HG02870 (cell line): Measurements from ENCODE around the gene PDCD1LG2.
"Not testable (repeated sequence)": the region's sequence is repeated elsewhere in the genome, so short reads cannot be mapped to it uniquely, and the experiment has no call there.

Source experiments
- ATAC-seq: cut with Tn5 transposase; IDR thresholded peaks from one replicate; pipeline ENCODE4 v1.9.1; 2021; ENCODE audit warnings: mild to moderate bottlenecking, moderate library complexity; ENCODE audit not compliant: unreplicated experiment

The PDCD1LG2 gene

GRCh38 chr9:5510360-5510931, at the start of gene PDCD1LG2:
TSS of gene PDCD1LG2 (plus strand) at chr9:5510531. CDS start at chr9:5522547, 12,016 bp downstream.
- peak; percentile 73 for ATAC-seq

- not testable (repeated sequence) for ATAC-seq
Measured at GRCh38 chr9:5464831-5465330, 45.5 kb upstream of the PDCD1LG2 start.

GRCh38 chr9:5466005-5466404, 44.3 kb upstream of the PDCD1LG2 start:
- ATAC-seq, result no peak

GRCh38 chr9:5466766-5467165, 43.6 kb upstream of the PDCD1LG2 start:
- ATAC-seq, result no peak

- no peak for ATAC-seq
Measured at GRCh38 chr9:5468850-5469249, 41.5 kb upstream of the PDCD1LG2 start.

- no peak for ATAC-seq
Measured at GRCh38 chr9:5470122-5470521, 40.2 kb upstream of the PDCD1LG2 start.

- no peak for ATAC-seq
Measured at GRCh38 chr9:5470816-5471215, 39.5 kb upstream of the PDCD1LG2 start.

GRCh38 chr9:5475611-5476010, 34.7 kb upstream of the PDCD1LG2 start:
- not testable (repeated sequence) for ATAC-seq

- ATAC-seq, result no peak
Measured at GRCh38 chr9:5478206-5478605, 32.1 kb upstream of the PDCD1LG2 start.

GRCh38 chr9:5479994-5480694, 30.2 kb upstream of the PDCD1LG2 start:
- peak; percentile 62 for ATAC-seq

GRCh38 chr9:5480919-5481318, 29.4 kb upstream of the PDCD1LG2 start:
- no peak for ATAC-seq

- ATAC-seq, result no peak
Measured at GRCh38 chr9:5481322-5482040, 28.9 kb upstream of the PDCD1LG2 start.

- no peak for ATAC-seq
Measured at GRCh38 chr9:5482194-5482593, 28.1 kb upstream of the PDCD1LG2 start.

- ATAC-seq, result no peak
Measured at GRCh38 chr9:5483306-5483705, 27.0 kb upstream of the PDCD1LG2 start.

- no peak for ATAC-seq
Measured at GRCh38 chr9:5485378-5486085, 24.8 kb upstream of the PDCD1LG2 start.

GRCh38 chr9:5486988-5487387, 23.3 kb upstream of the PDCD1LG2 start:
- ATAC-seq, result no peak

- no peak for ATAC-seq
Measured at GRCh38 chr9:5488221-5489008, 21.9 kb upstream of the PDCD1LG2 start.

- no peak for ATAC-seq
Measured at GRCh38 chr9:5489630-5490490, 20.5 kb upstream of the PDCD1LG2 start.

- ATAC-seq, result no peak
Measured at GRCh38 chr9:5492965-5493678, 17.2 kb upstream of the PDCD1LG2 start.
